PFSK-1 (cell line): ENCODE results near the gene RLN3.

Experiments used
- POLR2AphosphoS5 ChIP-seq: IDR thresholded peaks from 2 replicates; pipeline ENCODE4 v1.6.1; 2012; ENCODE audit warnings: low read depth, mild to moderate bottlenecking, control low read depth, low read length, moderate library complexity
- SIN3A ChIP-seq: IDR thresholded peaks from 2 replicates; pipeline ENCODE4 v1.6.1; 2012; ENCODE audit warnings: mild to moderate bottlenecking, low read length, moderate library complexity, borderline replicate concordance; ENCODE audit not compliant: insufficient read depth
- TAF1 ChIP-seq: IDR thresholded peaks from 2 replicates; pipeline ENCODE4 v1.6.1; 2012; ENCODE audit warnings: low read length, control low read depth, borderline replicate concordance; ENCODE audit not compliant: insufficient read depth
- TF ChIP-seq, protein P1 (sequence below), 2 experiments: IDR thresholded peaks; 2 replicates each; pipeline versions ENCODE4 v1.6.1 to v1.8.0; 2011 to 2012; ENCODE audit warnings: low read depth in 2 of 2, low read length in 2 of 2, control low read depth in 1 of 2, inconsistent platforms in 1 of 2, mild to moderate bottlenecking in 1 of 2, moderate library complexity in 1 of 2; ENCODE audit not compliant: insufficient read depth in 1 of 2

DNA sequence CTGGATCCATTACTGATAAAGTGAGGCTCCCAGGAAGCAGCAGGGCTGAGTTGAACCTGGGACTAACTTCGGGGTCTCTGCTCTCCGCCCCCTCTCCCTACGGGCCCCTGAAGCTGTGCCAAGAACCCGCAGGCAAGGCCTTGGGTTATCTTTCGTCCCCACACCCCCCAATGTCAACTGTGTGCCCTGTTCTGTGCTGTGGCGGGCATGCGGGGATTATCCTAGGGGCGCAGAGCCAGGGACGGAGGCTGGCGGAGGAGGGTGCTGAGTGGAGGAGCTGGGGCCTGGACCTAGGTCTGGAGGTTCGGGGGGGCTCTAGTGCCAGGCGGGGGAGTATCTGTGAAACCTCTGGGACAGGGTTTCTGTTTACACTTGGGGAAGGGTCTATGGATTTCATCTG, 48.3 kb upstream of the RLN3 start:
- TF ChIP-seq, protein P1, sequence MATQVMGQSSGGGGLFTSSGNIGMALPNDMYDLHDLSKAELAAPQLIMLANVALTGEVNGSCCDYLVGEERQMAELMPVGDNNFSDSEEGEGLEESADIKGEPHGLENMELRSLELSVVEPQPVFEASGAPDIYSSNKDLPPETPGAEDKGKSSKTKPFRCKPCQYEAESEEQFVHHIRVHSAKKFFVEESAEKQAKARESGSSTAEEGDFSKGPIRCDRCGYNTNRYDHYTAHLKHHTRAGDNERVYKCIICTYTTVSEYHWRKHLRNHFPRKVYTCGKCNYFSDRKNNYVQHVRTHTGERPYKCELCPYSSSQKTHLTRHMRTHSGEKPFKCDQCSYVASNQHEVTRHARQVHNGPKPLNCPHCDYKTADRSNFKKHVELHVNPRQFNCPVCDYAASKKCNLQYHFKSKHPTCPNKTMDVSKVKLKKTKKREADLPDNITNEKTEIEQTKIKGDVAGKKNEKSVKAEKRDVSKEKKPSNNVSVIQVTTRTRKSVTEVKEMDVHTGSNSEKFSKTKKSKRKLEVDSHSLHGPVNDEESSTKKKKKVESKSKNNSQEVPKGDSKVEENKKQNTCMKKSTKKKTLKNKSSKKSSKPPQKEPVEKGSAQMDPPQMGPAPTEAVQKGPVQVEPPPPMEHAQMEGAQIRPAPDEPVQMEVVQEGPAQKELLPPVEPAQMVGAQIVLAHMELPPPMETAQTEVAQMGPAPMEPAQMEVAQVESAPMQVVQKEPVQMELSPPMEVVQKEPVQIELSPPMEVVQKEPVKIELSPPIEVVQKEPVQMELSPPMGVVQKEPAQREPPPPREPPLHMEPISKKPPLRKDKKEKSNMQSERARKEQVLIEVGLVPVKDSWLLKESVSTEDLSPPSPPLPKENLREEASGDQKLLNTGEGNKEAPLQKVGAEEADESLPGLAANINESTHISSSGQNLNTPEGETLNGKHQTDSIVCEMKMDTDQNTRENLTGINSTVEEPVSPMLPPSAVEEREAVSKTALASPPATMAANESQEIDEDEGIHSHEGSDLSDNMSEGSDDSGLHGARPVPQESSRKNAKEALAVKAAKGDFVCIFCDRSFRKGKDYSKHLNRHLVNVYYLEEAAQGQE (IDR thresholded peaks at IDR 0.05; ENCODE audit: insufficient read depth in 1 of 2, low read depth in 2 of 2, low read length in 2 of 2) = no peak
- TF ChIP-seq TAF1 (no peak), POLR2AphosphoS5 (no peak), SIN3A (no peak)
